Globus pallidus (tissue), 1 donor: ENCODE data around the gene TP53INP2.
"Not testable (repeated sequence)": the region's sequence is repeated elsewhere in the genome, so short reads cannot be mapped to it uniquely, and the experiment has no call there.

ENCODE experiments used
- DNase-seq: peaks from one replicate; pipeline ENCODE4 v3.0.0-alpha.2; 2015; ENCODE audit warnings: low spot score

TP53INP2 gene, protein sequence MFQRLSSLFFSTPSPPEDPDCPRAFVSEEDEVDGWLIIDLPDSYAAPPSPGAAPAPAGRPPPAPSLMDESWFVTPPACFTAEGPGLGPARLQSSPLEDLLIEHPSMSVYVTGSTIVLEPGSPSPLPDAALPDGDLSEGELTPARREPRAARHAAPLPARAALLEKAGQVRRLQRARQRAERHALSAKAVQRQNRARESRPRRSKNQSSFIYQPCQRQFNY

DNA sequence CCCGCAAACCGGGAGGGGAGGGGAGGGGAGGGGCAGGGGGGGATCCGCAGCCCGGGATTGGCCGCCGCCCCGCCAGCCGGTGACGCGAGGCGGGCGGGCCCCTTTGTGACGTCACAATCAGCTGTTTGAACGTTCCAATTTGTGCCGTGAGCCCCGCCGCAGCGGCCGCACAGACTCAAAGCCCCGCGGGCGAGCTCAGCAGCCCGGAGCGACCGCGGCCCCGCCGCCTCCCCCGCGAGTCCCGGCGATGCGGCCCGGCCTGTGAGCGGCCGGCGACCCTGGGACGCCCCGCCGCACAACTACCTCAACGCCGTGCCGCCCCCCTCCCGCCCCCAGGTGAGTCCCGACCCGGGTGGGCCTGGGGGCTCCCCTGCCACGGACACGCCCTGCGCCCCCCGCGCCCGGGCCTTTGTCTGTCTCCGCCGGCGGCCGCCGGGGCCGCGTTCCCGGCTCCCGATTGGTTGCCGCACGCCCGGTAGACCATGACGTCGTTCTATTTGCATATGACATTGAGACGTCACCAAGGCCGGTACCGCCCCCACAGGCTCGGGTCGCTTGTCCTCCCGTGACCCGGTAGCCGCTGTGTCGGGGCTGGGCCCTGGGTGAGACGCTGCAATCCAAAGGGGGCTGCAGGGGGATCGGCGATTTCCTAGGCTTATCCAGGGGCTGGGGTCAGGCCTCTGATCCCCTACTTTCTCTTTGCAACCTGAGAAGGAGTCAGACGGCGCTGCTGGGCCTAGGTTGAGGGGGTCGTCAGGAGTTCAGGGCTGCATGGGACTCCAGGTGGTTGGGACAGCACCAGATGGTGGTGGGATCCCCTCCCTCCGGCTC is at the start of gene TP53INP2:
TP53INP2 (plus strand) TSS at position 168 of the 831 bp plus-strand sequence. CDS start 4,396 bp downstream, outside the sequence.
- peak; percentile 92 for DNase-seq

DNA sequence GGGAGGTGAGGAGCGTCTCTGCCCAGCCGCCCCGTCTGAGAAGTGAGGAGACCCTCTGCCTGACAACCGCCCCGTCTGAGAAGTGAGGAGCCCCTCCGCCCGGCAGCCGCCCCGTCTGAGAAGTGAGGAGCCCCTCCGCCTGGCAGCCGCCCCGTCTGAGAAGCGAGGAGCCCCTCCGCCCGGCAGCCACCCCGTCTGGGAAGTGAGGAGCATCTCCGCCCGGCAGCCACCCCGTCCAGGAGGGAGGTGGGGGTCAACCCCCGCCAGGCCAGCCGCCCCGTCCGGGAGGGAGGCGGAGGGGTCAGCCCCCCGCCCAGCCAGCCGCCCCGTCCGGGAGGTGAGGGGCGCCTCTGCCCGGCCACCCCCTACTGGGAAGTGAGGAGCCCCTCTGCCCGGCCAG is 45.5 kb upstream of the TP53INP2 start:
- not testable (repeated sequence) for DNase-seq

DNA sequence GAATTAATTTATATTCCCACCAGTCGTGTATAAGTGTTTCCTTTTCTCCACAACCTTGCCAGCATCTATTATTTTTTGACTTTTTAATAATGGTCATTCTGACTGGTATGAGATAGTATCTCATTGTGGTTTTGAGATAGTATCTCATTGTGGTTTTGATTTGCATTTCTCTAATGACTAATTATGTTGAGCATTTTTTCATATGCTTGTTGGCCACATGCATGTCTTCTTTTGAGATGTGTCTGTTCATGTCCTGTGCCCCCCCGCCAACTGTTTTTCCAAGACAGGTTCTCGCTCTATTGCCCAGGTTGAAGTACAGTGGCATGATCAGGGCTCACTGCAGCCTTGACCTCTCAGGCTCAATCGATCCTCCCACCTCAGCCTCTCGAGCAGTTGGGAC is 42.3 kb upstream of the TP53INP2 start:
- not testable (repeated sequence) for DNase-seq

DNA sequence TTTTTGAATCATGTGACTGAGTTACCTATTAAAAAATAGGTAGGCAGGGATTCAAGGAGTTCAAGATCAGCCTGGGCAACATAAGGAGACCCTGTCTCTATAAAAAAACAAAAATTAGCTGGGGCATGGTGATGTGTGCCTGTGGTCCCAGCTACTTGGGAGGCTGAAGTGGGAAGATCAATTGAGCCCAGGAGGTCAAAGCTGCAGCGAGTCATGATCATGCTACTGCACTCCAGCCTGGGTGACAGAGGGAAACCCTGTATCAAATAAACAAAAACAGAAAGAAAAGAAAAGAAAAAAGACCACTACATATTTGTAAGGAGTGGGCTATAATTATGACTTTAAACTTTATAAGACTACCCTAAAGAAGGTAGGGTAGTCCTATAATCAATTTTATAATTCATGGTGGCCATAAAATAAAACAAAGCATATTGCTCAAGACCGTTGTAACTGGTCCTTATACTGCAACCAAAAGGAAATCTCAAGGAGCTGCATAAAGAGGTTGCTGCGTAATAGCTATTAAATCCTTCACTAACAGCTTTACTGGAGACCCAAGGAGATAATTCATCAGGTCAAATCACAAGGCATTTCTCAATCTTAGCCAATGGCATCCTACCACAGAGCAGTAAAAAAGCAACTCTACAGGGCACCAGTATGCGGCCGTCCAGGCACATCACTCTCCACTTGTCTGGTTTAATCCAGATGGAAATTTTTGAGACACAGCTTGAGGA is 40.8 kb upstream of the TP53INP2 start:
- no peak for DNase-seq

- not testable (repeated sequence) for DNase-seq
Measured at GRCh38 chr20:34664751-34665150, 39.4 kb upstream of the TP53INP2 start.

GRCh38 chr20:34669094-34669493 is 35.0 kb upstream of the TP53INP2 start:
- no peak for DNase-seq

DNA sequence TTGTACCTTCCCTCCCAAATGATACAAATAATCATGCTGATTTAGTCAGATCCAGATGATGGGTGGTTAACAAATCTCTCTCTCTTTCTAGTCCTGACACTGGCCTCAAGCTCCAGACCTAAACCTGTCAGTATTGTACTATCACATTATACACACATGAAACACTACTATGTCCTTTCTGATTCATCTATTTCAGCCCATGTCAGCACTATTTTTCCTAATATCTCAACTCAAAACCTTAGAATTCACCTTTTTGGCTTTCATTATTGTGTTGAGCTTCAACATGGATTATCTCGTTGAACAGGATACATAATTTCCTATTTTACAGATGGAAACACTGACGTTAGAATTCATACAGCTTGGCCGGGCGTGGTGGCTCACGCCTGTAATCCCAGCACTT is 30.7 kb upstream of the TP53INP2 start:
- DNase-seq = no peak

DNA sequence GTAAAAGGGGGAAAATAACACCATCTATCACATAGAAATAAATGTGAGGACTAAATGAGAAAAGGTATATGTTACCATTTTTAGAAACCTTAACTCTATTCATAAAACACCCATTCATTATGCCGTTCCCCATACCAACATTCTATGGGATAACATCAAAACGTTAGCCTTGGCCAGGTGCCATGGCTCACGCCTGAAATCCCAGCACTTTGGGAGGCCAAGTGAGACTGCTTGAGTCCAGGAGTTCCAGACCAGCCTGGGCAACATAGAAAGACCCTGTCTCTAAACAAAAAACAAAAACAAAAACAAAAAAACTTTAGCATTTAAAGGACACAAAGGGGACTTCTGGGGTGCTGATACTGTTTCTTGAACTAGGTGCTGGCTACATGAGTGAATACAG is 28.6 kb upstream of the TP53INP2 start:
- no peak for DNase-seq

- DNase-seq = no peak
Measured at GRCh38 chr20:34675993-34676641, 28.0 kb upstream of the TP53INP2 start.

DNA sequence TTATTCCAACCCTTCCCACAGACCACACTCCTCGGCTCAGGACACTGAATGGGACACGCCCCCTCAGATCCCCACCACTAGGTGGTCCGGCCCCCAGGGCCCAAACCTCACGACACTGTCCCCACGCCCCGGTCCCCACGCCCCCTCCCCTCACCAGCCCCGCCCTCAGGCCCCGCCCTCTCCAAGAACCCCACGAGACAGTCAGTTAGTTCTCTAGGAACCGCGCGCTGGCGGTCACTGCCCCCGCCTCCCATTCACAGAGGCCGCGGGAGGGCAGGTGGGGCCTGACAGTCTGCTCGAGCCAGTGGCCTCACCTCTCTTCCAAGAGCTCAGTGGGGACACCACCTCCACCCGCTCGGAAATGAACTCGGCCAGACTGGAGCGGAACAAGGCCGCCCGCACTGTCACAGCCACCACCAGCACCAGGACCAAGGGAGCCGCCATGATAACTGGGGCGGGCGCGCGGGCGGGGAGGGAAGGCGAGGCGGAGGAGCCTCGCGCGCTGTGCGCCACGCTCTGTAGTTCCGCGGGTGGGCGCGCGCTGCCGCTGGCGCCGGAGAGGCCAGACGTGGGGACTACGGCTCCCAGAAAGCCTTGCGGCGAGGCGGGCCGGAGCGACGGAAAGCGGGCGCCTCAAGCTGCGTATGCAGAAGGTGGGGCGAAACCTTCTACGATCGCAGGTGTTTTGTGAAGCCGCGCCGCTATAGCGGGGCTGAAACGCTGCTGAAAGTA is 27.3 kb upstream of the TP53INP2 start, which contains the start of gene PIGU:
PIGU (minus strand) TSS at position 451 of the 732 bp plus-strand sequence; CDS start at position 444, 7 bp downstream.
- peak; percentile 95 for DNase-seq

DNA sequence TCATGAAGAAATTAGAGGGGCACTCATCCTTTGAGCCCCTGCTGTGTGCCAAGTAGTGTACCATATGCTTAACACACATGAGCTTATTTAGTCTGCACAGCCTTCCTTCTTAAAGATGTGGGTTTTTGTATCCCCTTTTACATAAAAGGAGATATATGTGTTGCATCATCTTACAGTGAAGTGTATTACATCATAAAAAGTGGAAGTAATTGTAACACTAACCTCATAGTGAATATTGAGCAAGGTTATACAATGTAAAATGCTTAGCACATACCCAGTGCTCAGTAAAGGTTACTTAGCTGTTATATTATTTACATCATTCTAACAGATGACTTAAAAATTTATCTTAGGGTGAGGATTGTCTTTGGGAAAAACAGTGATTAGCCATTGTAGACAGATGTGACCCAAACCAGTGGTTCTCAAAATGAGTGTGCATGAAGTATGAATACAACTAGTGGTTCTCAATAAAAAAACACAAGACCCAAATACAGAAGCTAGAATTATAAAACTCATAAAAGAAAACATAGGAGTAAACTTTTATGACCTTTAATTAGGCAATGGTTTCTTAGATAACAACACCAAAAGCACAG is 23.5 kb upstream of the TP53INP2 start:
- DNase-seq = no peak

DNA sequence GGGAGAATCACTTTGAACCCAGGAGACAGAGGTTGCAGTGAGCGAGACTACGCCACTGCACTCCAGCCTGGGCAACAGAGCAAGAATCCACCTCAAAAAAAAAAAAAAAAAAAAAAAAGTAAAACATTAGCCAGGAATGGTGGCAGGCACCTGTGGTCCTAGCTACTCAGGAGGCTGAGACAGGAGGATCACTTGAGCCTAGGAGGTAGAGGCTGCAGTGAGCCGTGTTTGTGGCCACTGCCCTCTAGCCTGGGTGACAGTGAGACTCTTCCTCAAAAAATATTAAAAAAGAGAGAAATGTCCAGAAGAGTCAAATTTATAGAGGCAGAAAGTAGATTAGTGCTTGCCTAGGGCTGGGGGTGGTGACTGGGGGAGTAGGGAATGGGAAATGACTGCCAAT is 20.5 kb upstream of the TP53INP2 start:
- DNase-seq = no peak

DNA sequence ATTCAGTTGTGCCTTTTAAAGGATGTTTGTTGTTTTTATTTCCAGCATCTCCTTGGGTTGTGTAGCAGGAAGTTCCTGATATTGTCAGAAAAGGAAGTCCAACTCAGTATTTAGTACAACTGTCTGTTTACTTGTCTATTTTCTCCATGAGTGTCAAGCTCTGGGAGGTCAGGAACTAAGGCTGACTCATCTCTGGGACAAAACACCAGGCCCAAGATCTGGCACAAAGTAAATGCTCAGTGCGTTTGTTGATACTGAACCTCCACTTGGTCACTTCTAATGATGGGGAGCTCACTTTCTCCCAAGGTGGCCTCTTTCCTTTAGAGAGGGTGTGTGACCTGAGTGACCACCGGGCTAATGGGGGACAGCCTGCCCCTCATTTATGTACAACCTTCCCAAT is 14.7 kb upstream of the TP53INP2 start:
- DNase-seq = no peak

DNA sequence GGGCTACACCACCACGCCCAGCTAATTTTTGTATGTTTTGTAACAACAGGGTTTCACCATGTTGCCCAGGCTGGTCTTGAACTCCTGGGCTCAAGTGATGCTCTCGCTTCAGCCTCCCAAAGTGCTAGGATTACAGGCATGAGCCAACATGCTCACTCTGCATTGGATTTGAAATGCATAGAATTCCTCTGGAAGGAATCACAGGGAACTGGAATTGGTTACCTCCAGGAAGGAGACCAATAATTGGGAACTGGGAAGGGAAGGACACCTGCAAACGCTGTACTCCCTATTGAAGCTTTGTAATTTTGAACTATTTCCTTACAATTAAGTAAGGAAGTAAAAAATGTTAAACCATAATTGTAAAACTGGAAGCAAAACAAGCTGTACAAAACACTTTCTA is 12.3 kb upstream of the TP53INP2 start:
- DNase-seq = no peak

DNA sequence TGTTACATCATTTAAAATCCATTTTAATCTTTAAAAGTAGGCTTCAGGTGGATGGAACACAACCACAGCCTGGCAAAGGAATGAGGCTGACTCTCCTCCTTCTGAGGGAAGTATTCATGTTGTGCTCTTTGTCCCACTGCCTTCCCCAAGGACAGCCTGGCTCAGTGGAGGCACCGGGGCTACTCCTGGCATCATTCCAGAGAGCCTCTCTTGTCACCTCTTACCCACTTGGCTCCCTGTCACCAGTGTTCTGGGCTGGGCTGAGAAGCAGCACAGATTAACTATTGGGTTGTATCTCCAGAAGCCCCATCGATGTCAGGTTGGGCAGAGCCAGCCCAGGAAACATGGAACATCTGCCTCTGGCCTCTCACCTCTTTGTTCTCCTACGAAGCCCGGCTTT is 10.7 kb upstream of the TP53INP2 start:
- no peak for DNase-seq

GRCh38 chr20:34701405-34702085 is 2.6 kb upstream of the TP53INP2 start:
- no peak for DNase-seq

- DNase-seq = no peak
Measured at GRCh38 chr20:34703061-34703423, 1.1 kb upstream of the TP53INP2 start.

DNA sequence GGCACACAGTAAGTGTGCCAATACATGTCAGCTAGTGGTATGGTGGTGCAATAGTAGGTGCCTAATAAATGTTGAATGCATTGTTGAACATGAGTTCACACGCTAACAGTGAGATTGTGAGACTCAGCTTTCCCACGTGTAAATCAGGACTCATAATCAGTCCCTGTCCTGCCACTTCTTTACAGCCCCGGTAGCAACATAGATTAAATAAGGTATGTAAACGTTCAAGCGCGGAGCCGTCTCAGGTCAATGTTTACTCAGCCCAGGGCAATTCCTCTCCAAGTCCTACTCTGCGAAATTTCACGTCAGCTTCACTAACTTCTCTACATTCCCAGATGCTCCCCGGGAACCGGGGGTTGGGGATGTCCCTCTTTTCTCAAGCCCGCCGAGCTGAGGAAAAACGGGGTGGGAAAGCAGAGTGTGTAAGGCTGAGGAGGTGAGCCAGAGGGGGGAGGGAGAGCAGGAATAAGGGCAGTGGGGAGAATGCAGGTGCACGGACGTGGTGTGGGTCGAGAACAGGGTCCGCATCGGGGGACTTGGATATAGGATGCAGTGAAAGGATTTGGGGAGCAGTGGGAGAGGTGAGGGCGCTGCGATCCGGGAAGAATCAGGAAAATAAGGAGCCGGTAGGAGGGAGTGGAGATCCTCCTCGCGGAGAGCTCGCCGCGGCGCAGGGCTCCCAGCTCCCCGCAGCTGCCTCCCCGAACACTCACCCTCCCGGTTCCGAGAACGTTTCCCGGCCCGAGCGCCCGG is 544 bp upstream of the TP53INP2 start:
- no peak for DNase-seq

DNA sequence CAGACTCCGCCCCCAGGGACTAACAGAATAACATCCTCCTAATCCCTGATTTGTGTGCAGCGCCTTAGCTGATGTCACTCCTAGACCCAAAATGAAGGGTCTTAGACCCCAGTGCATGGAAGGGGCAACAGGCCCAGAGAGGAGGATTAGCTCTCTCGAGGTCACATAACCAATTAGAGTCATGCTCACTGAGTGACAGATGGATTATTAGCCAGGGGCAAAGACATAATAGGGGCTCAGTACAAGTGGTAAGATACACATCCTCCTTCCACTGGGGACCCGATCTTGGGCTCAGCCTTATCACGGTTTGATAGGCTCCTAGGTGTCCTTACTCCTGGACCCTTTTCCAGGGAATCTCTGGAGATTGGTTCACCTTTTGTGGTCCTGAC is 858 bp downstream of the TP53INP2 start:
- DNase-seq = no peak
